Vagina (tissue), 2 donors: ENCODE data around the gene ANKRD2. TPM values are rescaled to one million over a fixed set of nuclear protein-coding genes. Genes with fewer than 3 reads are reported as not detected.

Experiments used
- DNase-seq, 2 donors: peaks; one replicate each; pipeline ENCODE4 v3.0.0-alpha.2; 2017; ENCODE audit errors: extremely low spot score in 2 of 2
- H3K27ac ChIP-seq: fragments of 200-600 bp; sonication (generic); one replicate; pipeline ENCODE4 v1.5.1; 2019
- H3K27me3 ChIP-seq: fragments of 200-600 bp; sonication (generic); one replicate; pipeline ENCODE4 v1.5.1; 2019
- H3K36me3 ChIP-seq, 2 donors: fragments of 200-600 bp; sonication (generic); one replicate each; pipeline ENCODE4 v1.5.1; 2017 to 2019
- H3K4me1 ChIP-seq: fragments of 200-600 bp; sonication (generic); one replicate; pipeline ENCODE4 v1.5.1; 2019
- H3K4me3 ChIP-seq, 2 donors: fragments of 200-600 bp; sonication (generic); 1 replicate in 1 of 2; 2 replicates in 1 of 2; pipeline ENCODE4 v1.5.1; 2016 to 2019
- H3K9me3 ChIP-seq: fragments of 200-600 bp; sonication (generic); one replicate; pipeline ENCODE4 v1.5.1; 2019
- POLR2A ChIP-seq, 2 donors: fragments of 450-650 bp; IDR thresholded peaks; one replicate each; pipeline ENCODE4 v1.6.1; 2017; ENCODE audit warnings: antibody characterized with exemption in 2 of 2, mild to moderate bottlenecking in 2 of 2, moderate library complexity in 2 of 2
- POLR2AphosphoS5 ChIP-seq, 2 donors: sonication (generic); formaldehyde crosslinking; IDR thresholded peaks; one replicate each; pipeline ENCODE4 v1.9.0; 2017; ENCODE audit warnings: antibody characterized with exemption in 2 of 2, mild to moderate bottlenecking in 2 of 2, low read depth in 1 of 2; ENCODE audit not compliant: insufficient read depth in 1 of 2
- intact Hi-C: fragments of 100-400 bp; cut with DNase I; formaldehyde crosslinking; loops from one replicate; pipeline ENCODE4 v1.15.1; 2023
- total RNA-seq: library from RNA; depleted of rRNA; stranded (reverse); fragments of >200 nt; gene quantifications from one replicate; pipeline ENCODE4 v1.2.3, GENCODE V29; 2016
- TF ChIP-seq, protein P1 (sequence below), 3 experiments: fragments of 450-650 bp in 2 of 3; fragments of 200-600 bp in 1 of 3; sonication (generic) in 1 of 3; IDR thresholded peaks; one replicate each; pipeline ENCODE4 v1.5.1; 2017 to 2019; ENCODE audit warnings: antibody characterized with exemption in 3 of 3, mild to moderate bottlenecking in 2 of 3, moderate library complexity in 2 of 3

Gene ANKRD2
- total RNA-seq, 1 donor from 2014 or later = not detected

DNA sequence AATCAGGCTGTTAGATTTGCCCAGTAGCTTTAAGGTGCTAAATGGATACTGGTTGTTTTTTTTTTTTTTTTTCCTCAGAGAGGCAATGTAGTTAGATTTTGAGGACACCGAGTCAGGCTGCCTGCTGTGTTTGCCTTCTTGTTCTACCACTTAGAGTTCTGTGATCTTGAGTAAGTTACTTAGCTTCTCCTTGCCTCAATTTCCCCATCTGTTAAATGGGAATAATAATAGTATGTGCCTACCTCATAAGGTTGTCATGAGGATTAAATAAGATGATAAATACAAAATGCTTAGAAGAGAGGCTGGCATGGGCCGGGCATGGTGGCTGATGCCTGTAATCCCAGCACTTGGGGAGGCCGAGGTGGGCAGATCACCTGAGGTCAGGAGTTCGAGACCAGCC is 46.2 kb downstream of the ANKRD2 start:
- intact Hi-C loops = no loop called here
- Histone ChIP-seq H3K4me3 (no peak overlapping the region), H3K9me3 (no peaks in the 10 kb centered on the region), H3K27me3 (no peaks in the 10 kb centered on the region), H3K27ac (no peak overlapping the region), H3K36me3 (no peaks in the 10 kb centered on the region), H3K4me1 (no peaks in the 10 kb centered on the region)
- no peak for DNase-seq
- TF ChIP-seq POLR2A (IDR thresholded peaks at IDR 0.05) (no peak), POLR2AphosphoS5 (IDR thresholded peaks at IDR 0.05; ENCODE audit: insufficient read depth in 1 of 2, low read depth in 1 of 2) (no peak)
- TF ChIP-seq, protein P1, sequence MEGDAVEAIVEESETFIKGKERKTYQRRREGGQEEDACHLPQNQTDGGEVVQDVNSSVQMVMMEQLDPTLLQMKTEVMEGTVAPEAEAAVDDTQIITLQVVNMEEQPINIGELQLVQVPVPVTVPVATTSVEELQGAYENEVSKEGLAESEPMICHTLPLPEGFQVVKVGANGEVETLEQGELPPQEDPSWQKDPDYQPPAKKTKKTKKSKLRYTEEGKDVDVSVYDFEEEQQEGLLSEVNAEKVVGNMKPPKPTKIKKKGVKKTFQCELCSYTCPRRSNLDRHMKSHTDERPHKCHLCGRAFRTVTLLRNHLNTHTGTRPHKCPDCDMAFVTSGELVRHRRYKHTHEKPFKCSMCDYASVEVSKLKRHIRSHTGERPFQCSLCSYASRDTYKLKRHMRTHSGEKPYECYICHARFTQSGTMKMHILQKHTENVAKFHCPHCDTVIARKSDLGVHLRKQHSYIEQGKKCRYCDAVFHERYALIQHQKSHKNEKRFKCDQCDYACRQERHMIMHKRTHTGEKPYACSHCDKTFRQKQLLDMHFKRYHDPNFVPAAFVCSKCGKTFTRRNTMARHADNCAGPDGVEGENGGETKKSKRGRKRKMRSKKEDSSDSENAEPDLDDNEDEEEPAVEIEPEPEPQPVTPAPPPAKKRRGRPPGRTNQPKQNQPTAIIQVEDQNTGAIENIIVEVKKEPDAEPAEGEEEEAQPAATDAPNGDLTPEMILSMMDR (IDR thresholded peaks at IDR 0.05) = no peak

GRCh38 chr10:97623277-97623676 is 50.7 kb downstream of the ANKRD2 start:
- DNase-seq = no peak
- Histone ChIP-seq H3K4me1 (no peaks in the 10 kb centered on the region), H3K27ac (no peak overlapping the region), H3K9me3 (no peaks in the 10 kb centered on the region), H3K4me3 (no peak overlapping the region), H3K27me3 (no peaks in the 10 kb centered on the region), H3K36me3 (no peaks in the 10 kb centered on the region)
- intact Hi-C loops = no loop called here
- TF ChIP-seq, protein P1 (IDR thresholded peaks at IDR 0.05) = no peak
- TF ChIP-seq POLR2AphosphoS5 (IDR thresholded peaks at IDR 0.05; ENCODE audit: insufficient read depth in 1 of 2, low read depth in 1 of 2) = no peak
- TF ChIP-seq POLR2A (IDR thresholded peaks at IDR 0.05) = no peak

DNA sequence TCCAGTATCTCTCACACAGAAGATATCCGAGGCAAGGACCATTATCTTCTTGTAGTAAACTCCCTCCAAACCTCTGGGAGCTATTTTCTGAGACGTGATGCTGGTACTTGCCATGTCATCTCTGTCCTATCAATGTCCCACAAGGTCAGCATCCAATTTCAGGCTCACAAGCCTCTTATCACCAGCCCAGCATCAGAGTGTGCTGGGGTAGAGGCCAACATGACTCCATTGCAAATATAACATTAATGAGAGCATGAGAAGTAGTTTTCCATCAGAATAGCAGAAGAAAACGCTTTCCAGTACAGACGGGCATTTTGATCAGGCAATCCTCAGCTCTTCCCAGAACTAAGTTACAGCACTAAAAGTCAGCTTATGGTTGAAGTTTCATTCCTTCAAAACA is 55.2 kb downstream of the ANKRD2 start:
- no peaks in the 10 kb centered on the region for H3K9me3 ChIP-seq
- no peak overlapping the region for H3K4me3 ChIP-seq
- H3K4me1 ChIP-seq = peaks cover 5% of the 10 kb centered on the region
- no peak for TF ChIP-seq POLR2AphosphoS5 (IDR thresholded peaks at IDR 0.05; ENCODE audit: insufficient read depth in 1 of 2, low read depth in 1 of 2)
- TF ChIP-seq POLR2A (IDR thresholded peaks at IDR 0.05) = no peak
- TF ChIP-seq, protein P1 (IDR thresholded peaks at IDR 0.05) = no peak
- H3K27me3 ChIP-seq = no peaks in the 10 kb centered on the region
- H3K27ac ChIP-seq = no peak overlapping the region
- intact Hi-C loops = no loop called here
- H3K36me3 ChIP-seq = no peaks in the 10 kb centered on the region
- DNase-seq = no peak

DNA sequence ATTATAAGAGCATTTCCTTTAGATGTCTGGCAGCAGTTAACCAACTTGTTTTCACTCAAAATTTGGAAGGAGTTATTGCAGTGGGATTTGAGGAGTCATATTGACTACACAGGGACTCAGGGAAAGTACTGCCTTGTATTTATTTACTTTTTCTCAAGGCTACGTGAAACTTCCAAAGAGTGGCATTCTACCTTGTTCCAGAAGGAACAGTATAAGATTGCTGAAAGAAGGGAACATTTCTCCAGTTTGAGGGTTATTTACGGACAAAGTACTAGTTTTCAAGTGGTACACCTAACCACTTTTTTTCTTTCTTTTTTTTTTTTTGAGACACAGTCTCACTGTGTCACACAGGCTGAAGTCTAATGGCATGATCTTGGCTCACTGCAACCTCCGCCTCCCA is 55.6 kb downstream of the ANKRD2 start:
- Histone ChIP-seq H3K9me3 (no peaks in the 10 kb centered on the region), H3K27me3 (no peaks in the 10 kb centered on the region), H3K36me3 (no peaks in the 10 kb centered on the region), H3K27ac (no peak overlapping the region), H3K4me3 (no peak overlapping the region), H3K4me1 (peaks cover 8% of the 10 kb centered on the region)
- TF ChIP-seq, protein P1 (IDR thresholded peaks at IDR 0.05) = no peak
- TF ChIP-seq POLR2AphosphoS5 (IDR thresholded peaks at IDR 0.05; ENCODE audit: insufficient read depth in 1 of 2, low read depth in 1 of 2) (no peak), POLR2A (IDR thresholded peaks at IDR 0.05) (no peak)
- intact Hi-C loops = no loop called here
- no peak for DNase-seq

GRCh38 chr10:97629289-97629688 is 56.7 kb downstream of the ANKRD2 start:
- intact Hi-C loops = no loop called here
- no peaks in the 10 kb centered on the region for H3K27me3 ChIP-seq
- no peak for DNase-seq
- TF ChIP-seq, protein P1 (IDR thresholded peaks at IDR 0.05) = no peak
- TF ChIP-seq POLR2AphosphoS5 (IDR thresholded peaks at IDR 0.05; ENCODE audit: insufficient read depth in 1 of 2, low read depth in 1 of 2) (no peak), POLR2A (IDR thresholded peaks at IDR 0.05) (no peak)
- H3K27ac ChIP-seq = no peak overlapping the region
- H3K36me3 ChIP-seq = no peaks in the 10 kb centered on the region
- no peaks in the 10 kb centered on the region for H3K9me3 ChIP-seq
- H3K4me3 ChIP-seq = no peak overlapping the region
- peaks cover 13% of the 10 kb centered on the region for H3K4me1 ChIP-seq
